GM21529 (cell line): ENCODE results near the gene SLC15A4.
A peak's percentile ranks its signal among the peaks of the same experiment; 100 is the strongest.
"Not testable (repeated sequence)": the region's sequence is repeated elsewhere in the genome, so short reads cannot be mapped to it uniquely, and the experiment has no call there.

Experiments used
- ATAC-seq: cut with Tn5 transposase; IDR thresholded peaks from one replicate; pipeline ENCODE4 v1.9.1; 2021; ENCODE audit not compliant: unreplicated experiment

Gene SLC15A4

GRCh38 chr12:128844031-128844635 is 20.4 kb upstream of the SLC15A4 start:
- ATAC-seq, result no peak

GRCh38 chr12:128843538-128843937 is 19.8 kb upstream of the SLC15A4 start:
- ATAC-seq, result no peak

DNA sequence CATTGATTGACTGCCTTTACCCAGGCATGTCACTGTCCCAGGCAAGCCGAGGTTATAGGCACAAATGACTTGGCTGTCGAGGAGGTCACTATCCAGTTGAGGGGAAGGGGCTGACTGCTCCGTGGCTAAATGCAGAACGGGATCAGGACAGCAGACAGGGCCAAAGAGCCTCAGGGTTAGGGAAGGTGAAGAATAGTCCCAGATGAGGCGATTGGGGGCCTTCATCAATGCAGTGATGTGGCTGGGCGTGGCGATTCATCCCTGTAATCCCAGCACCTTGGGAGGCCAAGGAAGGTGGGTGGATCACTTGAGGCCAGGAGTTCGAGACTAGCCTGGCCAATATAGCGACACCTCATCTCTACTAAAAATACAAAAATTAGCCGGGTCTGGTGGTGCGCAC is 18.8 kb upstream of the SLC15A4 start:
- no peak for ATAC-seq

GRCh38 chr12:128840862-128841468 is 17.2 kb upstream of the SLC15A4 start:
- peak; percentile 87 for ATAC-seq

DNA sequence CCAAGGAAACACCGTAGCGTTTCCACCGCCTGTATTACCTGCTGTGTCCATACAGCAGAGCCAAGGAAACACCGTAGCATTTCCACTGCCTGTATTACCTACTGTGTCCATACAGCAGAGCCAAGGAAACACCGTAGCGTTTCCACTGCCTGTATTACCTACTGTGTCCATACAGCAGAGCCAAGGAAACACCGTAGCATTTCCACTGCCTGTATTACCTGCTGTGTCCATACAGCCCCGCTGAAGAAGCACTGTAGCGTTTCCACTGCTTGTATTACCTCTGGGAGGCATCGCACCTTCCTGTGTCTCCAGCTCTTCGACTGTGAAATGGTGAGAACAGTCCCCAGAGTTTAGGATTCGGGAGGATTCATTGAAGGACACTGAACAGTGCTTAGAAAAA is 16.1 kb upstream of the SLC15A4 start:
- not testable (repeated sequence) for ATAC-seq

GRCh38 chr12:128833418-128833817 is 9.7 kb upstream of the SLC15A4 start:
- no peak for ATAC-seq

DNA sequence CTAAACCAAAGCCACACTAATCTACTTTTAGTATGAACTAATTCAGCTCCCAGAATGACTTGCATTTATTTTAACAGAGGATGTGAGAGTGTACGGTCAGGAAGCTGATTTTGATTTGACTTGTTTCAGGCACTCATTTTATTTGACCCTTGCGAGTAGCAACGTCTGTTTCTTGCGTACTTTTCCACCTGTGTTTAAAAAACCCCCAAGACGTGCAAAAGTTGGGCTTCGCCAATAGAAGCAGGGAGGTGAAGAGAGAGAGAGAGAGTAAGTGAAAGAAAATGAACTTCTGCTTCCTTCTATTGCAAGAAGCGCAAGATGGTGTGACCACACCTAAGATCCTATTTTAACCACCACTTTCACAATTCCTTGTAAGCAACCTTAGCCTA is 6.7 kb upstream of the SLC15A4 start:
- ATAC-seq, result peak; percentile 59

DNA sequence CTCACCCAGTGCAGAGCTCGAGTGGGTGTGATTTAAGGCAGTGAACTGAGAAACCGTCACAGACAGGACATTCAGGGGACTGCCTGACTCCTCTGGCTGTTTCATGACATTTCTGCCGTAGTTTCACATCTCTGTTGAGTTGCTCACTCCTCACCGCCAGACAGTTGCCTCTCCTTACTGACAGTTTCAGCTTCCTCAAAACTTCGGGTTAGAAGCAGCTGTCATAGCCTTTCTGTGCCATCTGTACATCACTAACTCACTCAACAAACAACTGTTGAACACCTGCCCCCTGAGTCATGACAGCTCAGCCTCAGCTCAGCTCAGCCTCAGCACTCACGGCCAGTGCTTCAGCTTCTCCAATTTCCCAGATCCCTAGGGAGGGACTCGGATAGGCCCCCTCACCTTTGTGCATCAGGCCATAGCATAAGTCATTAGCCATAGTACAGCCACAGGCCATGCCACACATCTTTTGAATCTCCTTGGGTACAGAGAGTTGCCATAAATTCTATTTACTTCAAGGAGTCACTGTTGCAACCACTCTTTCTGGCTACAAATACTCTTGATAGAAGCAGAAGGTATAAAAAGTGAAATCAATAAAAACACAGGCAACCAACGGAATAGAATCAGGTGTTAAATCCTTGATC is 6.2 kb upstream of the SLC15A4 start:
- ATAC-seq, result peak; percentile 86

GRCh38 chr12:128827724-128828123 is 4.0 kb upstream of the SLC15A4 start:
- ATAC-seq, result no peak

GRCh38 chr12:128825835-128826234 is 2.1 kb upstream of the SLC15A4 start:
- ATAC-seq, result no peak

DNA sequence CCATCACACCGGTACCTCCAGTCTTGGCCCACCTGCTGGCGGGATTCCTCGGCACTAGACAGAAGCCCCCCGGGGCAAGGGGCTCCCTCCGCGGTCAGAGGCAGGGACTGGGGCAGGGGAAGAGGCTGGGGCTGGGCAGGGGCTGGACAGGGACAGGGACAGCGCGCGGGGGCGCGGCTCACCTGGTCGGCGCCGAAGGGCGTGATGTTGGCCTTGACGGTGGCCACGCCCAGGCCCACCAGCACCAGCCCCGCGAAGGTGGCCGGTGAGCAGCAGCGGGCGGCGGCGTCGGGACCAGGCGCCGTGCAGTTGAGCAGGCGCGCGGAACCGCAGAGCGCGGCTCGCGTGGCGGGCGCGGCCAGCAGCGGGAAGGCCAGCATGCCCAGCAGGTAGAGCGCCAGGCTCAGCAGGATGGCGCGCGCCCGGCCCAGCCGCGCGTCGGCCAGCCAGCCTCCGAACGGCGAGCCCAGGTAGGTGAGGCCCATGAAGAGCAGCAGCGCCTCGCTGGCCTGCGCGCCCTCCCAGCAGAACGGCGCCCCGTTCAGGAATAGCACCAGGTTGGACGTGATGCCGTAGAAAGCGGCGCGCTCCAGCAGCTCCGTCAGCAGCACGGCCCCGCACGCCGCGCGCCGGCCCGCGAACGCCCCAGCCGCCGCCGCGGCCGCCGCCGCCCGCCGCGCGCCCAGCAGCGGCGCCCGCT is 392 bp downstream of the SLC15A4 start:
- peak; percentile 12 for ATAC-seq

DNA sequence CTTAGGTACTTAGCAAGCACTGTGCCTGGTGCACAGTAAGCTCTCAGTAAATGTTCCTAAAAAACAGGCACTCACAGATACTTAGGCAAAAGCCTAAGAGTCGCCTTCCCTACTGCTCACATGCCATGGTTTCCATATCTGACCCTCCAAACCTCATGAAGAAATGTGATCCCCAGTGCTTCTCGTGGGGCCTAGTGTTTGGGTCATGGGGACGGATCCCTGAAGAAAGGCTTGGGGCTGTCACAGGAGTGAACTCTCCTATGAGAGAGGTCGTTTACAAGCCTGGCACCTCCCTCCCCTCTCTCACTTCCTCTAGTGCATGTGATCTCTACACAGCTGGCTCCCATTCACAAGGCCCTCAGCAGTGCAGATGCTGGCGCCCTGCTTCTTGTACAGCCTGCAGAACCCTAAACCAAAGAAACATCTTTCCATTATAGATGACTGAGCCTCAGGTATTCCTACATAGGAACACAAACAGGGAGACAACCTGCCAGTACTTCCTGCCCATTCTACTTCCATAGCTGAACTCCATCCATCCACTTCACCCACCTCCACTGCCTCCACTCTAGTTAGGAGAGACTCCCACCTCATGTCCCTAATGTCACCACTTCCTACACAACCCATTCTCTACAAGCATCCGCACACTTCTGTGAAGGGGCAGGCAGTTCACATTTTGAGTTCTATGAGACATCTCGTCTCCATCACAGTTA is 2.9 kb downstream of the SLC15A4 start:
- peak; percentile 55 for ATAC-seq

DNA sequence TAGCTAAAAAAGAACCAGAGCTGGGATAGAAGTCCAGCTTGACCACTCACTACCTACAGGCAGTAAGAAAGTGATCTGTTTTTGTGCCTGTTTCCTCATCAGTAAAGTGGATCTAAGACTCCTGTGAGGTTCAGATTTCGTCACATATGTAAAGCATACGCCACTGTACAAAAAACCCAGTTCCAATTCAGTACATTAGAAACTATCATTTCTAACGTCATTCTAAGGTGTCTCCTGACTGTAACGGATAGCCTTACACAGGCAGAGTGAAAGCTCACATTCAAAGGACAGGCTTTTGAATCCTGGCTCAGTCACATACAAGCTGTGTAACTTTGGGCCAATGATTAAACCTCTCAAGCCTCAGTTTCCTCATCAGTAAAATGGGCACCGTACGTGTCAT is 3.5 kb downstream of the SLC15A4 start:
- no peak for ATAC-seq

DNA sequence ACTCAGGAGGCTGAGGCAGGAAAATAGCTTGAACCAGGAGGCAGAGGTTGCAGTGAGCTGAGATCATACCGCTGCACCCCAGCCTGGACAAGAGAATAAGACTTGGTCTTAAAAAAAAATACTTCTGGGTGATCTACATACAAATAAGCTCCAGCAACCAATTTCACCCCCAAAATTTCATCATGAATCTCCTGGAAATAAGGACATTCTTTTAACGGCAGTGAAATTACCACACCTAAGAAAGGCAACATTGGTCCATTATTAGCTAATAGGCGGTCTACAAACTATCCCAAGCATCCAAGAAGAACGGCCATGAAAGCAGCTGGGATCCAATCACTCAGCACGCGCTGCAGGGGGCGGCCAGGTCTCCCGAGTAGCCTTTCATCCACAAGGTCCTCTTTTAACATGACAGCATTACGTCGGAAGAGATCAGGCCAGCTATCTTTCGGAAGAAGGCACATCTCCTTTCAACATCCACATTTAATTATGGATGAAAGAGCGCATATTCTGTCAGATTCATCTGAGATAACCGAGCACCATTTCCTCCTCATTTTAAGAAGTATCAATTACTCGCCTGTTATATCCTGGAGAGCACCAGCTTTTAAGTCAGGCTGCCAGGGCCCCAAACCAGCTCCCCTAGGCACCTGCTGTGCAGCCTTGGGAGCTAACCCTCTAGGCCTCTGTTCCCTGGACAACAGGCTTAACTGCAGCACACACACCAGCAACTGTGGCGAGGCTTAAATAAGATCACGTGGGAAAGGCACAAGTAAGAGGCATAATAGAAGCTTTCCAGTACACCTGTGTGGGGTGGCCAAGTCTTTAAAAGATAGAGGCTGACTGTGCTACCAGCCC is 4.2 kb downstream of the SLC15A4 start:
- no peak for ATAC-seq

DNA sequence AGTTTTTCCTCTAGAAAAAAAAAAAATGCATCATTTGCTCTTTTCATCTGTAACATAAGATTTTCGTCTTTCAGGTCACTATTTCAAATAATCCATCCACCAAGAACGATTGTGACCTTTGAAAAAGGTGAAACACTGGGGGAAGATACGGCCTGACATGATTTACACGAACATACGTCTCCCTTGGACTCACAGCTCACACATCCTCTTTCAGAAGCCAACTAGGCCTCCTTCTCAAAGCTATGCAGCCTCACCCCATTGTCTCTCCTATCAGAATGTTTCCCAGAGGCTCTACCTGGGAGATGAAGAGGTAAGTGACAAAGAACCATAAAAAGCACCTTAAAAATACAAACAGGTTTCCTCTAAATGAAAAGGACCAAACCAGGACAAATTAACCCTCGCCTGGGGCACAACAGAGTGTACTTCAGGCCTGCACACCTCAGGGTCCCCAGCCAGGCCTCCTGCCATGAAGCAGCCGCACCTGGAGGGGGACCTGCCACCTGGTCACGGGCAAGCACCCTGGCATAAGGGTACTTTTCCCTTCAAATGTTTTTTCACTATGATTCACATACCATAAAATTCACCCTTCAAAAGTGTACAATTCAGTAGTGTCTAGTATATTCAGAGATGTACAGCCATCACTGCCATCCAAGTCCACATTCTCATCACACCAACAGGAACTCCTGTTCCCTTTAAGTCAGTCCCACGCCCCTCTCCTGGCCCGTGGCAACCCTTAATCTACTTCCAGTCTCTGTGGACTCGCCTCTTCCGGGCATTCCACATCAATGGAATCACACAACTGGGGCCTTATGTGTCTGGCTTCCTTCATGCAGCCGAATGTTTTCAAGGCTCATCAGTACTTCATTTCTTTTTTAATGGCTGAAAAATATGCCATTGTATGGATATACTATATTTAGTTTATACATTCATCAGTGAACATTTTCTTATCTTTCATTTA is 5.4 kb downstream of the SLC15A4 start:
- ATAC-seq, result peak; percentile 40

- ATAC-seq, result peak; percentile 34
These were observed 6.4 kb downstream of the SLC15A4 start for GRCh38 chr12:128817111-128818015.

GRCh38 chr12:128816643-128816920 is 7.2 kb downstream of the SLC15A4 start:
- ATAC-seq, result no peak
